B cell (primary cell): Measurements from ENCODE around the gene SLC25A43.

Experiments
- EZH2 ChIP-seq: IDR thresholded peaks from 2 replicates; pipeline ENCODE4 v1.6.1; 2012; ENCODE audit warnings: borderline replicate concordance, low read depth, mild to moderate bottlenecking, moderate library complexity, low read length; ENCODE audit not compliant: insufficient read depth, poor library complexity, severe bottlenecking
- TF ChIP-seq, protein P1 (sequence below): fragments of 200-600 bp; IDR thresholded peaks from one replicate; pipeline ENCODE4 v1.8.0; 2022; ENCODE audit warnings: antibody characterized with exemption, mild to moderate bottlenecking

DNA sequence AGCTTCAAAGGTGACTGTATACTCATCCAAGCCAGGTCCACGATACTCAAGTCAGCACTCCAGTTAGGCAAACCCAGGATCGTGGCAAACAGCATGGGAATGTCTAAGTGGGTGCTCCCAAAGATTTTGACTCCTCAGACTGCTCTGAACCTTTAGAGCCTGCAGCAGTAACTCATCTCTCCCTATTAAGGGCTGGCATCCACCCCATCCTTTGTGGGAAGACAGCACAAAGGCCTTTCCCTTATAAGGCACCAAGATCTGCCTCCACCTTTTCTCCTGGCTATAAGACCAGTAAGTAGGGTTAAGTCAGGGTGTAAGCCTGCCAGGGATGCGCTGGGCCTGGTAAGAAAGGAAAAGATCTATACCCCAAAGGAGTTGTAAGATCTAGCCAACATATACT lies 23.6 kb upstream of the SLC25A43 start:
- TF ChIP-seq, protein P1, sequence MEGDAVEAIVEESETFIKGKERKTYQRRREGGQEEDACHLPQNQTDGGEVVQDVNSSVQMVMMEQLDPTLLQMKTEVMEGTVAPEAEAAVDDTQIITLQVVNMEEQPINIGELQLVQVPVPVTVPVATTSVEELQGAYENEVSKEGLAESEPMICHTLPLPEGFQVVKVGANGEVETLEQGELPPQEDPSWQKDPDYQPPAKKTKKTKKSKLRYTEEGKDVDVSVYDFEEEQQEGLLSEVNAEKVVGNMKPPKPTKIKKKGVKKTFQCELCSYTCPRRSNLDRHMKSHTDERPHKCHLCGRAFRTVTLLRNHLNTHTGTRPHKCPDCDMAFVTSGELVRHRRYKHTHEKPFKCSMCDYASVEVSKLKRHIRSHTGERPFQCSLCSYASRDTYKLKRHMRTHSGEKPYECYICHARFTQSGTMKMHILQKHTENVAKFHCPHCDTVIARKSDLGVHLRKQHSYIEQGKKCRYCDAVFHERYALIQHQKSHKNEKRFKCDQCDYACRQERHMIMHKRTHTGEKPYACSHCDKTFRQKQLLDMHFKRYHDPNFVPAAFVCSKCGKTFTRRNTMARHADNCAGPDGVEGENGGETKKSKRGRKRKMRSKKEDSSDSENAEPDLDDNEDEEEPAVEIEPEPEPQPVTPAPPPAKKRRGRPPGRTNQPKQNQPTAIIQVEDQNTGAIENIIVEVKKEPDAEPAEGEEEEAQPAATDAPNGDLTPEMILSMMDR: no peak
- TF ChIP-seq EZH2: no peak
